GM18951 (cell line): Measurements from ENCODE around the gene SLC34A3.
"Not testable (repeated sequence)": the region's sequence is repeated elsewhere in the genome, so short reads cannot be mapped to it uniquely, and the experiment has no call there.

Experiments used
- POLR2A ChIP-seq: IDR thresholded peaks from 4 replicates; pipeline ENCODE4 v1.6.1; 2011; ENCODE audit warnings: mild to moderate bottlenecking; ENCODE audit not compliant: insufficient read length, insufficient read depth; ENCODE audit errors: extremely low read depth
- in situ Hi-C: fragments of 300-500 bp; cut with MboI; formaldehyde crosslinking; loops from one replicate; pipeline ENCODE4 v1.12.0; 2022; ENCODE audit warnings: low sequenced_read_pairs, mixed read lengths, inconsistent platforms; ENCODE audit not compliant: unreplicated experiment

The SLC34A3 gene

GRCh38 chr9:137250329-137251193 lies 19.9 kb downstream of the SLC34A3 start:
- in situ Hi-C loops = no loop called here
- TF ChIP-seq POLR2A = no peak

DNA sequence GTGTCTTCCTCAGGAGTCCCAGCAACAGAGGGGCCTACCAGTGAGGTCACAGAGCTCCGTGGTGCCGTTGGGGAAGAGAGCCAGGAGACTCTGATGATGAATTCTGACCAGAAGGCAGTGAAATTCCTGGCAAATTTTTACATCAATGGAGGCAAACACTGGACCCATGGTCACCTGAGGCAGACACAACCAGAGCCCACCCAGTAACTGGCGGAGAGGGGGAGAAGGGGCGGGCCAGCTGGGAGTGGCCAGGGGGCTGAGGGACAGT lies 20.4 kb downstream of the SLC34A3 start, which contains the start of gene STPG3:
STPG3 (plus strand) TSS at position 93 of the 268 bp plus-strand sequence; CDS start at position 94, 1 bp downstream.
- TF ChIP-seq POLR2A = no peak
- in situ Hi-C loops = no loop called here

DNA sequence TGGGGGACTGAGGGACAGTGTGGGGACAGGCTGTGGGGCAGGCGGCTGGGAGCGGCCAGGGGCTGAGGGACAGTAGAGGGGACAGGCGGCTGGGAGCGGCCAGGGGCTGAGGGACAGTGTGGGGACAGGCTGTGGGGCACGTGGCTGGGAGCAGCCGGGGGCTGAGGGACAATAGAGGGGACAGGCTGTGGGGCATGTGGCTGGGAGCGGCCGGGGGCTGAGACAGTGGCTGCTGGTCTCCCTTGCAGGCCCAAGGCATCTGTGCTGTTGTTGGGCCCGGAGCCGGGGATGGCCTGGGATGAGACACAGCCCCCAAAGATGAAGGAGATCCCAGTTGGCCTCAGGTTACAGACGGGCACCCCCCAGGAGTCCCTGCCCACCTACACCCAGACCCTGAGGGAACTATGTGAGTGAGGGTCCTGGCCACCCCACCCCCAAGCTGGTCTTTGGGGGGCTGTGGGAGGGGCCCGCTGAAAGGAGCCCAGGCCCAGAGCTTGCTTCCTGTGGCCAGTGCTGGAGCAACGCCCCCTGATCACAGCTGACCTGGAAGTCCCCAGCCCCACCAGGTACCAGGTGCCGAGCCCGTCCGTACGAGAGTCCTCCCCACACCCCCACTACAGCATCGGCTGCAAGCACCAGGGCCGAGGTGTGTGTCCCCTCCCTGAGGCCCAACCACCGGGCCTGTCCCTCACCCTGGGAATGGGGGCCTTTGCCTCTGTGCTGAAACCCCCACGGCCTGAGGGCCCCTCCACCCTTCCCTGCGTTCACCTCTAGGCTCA lies 21.0 kb downstream of the SLC34A3 start:
- in situ Hi-C loops = no loop called here
- TF ChIP-seq POLR2A = no peak

GRCh38 chr9:137252555-137253506 lies 22.1 kb downstream of the SLC34A3 start:
- TF ChIP-seq POLR2A = no peak

GRCh38 chr9:137253717-137254623 lies 23.3 kb downstream of the SLC34A3 start:
- in situ Hi-C loops = no loop called here
- no peak for TF ChIP-seq POLR2A

More at GRCh38 chr9:137252555-137253506, 22.1 kb downstream of the SLC34A3 start:
- in situ Hi-C loops = no loop called here

DNA sequence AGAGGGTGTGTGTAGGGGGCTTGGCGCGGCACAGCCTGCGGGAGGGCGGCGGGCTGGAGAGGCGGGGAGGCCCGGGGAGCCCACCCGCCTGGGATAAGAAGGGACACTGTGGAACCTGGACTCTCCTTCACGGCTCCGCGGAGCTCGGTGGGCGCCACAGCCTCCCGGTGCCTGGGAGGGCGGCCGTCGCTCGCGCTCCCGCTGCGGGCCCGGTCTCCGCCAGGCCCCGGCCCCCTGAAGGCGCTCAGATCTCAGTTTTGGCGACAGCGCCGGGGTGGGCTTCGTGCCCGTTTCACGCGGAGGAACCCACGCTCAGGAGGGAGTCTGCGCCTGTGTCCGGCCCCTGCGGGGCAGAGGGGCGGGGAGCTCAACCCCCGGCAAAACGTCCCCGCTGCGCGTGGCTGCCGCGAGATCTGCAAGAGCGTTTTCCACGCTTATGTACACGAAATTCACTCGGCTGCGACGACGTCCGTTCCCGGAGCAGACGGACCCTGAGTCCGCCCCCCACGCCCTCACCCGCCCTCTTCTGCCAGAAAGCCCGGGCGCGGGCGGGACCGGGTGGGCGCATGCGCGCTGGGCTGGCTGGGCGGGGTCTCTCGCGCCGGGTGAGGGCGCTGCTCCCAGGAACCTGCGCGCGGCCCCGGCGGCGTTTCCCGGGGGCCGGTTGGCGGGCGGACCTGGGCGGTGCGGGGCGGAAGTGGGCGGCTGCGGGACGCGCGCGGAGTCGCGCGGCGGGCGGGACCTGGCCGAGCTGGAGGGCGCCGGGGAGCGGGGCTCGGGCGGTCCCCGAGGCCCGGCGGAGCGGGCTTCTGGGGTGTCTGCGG lies 24.1 kb downstream of the SLC34A3 start, which contains the start of gene NELFB:
NELFB (plus strand) TSS at position 704 of the 824 bp plus-strand sequence.
- TF ChIP-seq POLR2A = peak; percentile 86
- in situ Hi-C loops = no loop called here

DNA sequence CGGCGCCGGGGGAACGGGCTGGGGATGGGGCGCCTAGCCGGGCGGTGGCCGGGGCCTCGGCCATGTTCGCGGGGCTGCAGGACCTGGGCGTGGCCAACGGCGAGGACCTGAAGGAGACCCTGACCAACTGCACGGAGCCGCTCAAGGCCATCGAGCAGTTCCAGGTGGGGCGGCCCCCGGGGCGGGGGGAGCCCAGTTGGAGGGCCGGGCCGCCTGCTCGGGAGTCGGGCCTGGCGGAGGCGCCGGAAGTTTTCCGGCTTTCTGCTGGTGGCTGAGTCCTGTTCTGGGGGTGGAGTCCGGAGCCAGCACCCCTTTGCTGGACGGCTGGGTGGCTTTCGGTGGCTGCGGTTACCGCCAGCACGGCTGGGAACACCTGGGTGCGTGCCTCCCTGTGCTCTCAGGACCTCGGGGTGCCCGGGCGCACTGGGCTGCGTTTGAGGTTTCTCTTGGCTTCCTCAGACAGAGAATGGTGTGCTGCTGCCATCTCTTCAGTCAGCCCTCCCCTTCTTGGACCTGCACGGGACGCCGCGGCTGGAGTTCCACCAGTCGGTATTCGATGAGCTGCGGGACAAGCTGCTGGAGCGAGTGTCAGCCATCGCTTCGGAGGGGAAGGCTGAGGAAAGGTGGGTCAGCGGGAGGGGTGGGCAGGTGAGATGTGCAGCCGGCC lies 24.9 kb downstream of the SLC34A3 start:
- in situ Hi-C loops = no loop called here
- no peak for TF ChIP-seq POLR2A

- in situ Hi-C loops = no loop called here
- no peak for TF ChIP-seq POLR2A
These were observed 25.7 kb downstream of the SLC34A3 start for GRCh38 chr9:137256362-137256761.

GRCh38 chr9:137256856-137257255 lies 26.2 kb downstream of the SLC34A3 start:
- in situ Hi-C loops = no loop called here

GRCh38 chr9:137262173-137262908 lies 31.6 kb downstream of the SLC34A3 start:
- in situ Hi-C loops = not testable (repeated sequence)

More at GRCh38 chr9:137256856-137257255, 26.2 kb downstream of the SLC34A3 start:
- no peak for TF ChIP-seq POLR2A
